Tibial nerve (tissue), 4 donors: Measurements from ENCODE around the gene UBE2G2. TPM values are rescaled to one million over a fixed set of nuclear protein-coding genes. Genes with fewer than 3 reads are reported as not detected.

Experiments
- DNase-seq, 2 donors: peaks; one replicate each; pipeline ENCODE4 v3.0.0-alpha.2; 2019; ENCODE audit warnings: low spot score in 2 of 2
- H3K27ac ChIP-seq, 4 donors: fragments of 200-600 bp; sonication (generic) in 3 of 4; one replicate each; pipeline ENCODE4 v1.5.1; 2017 to 2019; ENCODE audit warnings: mild to moderate bottlenecking in 1 of 4
- H3K27me3 ChIP-seq, 2 donors: fragments of 200-600 bp; sonication (generic) in 1 of 2; one replicate each; pipeline versions ENCODE4 v1.5.1 to v1.6.0; 2017 to 2019
- H3K36me3 ChIP-seq, 3 donors: fragments of 200-600 bp; sonication (generic); one replicate each; pipeline ENCODE4 v1.5.1; 2018 to 2019
- H3K4me1 ChIP-seq, 4 donors: fragments of 200-600 bp; sonication (generic) in 3 of 4; one replicate each; pipeline ENCODE4 v1.5.1; 2017 to 2019
- H3K4me3 ChIP-seq, 4 donors: fragments of 200-600 bp; sonication (generic) in 3 of 4; one replicate each; pipeline ENCODE4 v1.5.1; 2017 to 2019; ENCODE audit warnings: mild to moderate bottlenecking in 1 of 4, moderate library complexity in 1 of 4
- H3K9me3 ChIP-seq, 4 donors: fragments of 200-600 bp; sonication (generic) in 3 of 4; one replicate each; pipeline ENCODE4 v1.5.1; 2017 to 2019
- EP300 ChIP-seq, 2 donors: sonication (generic); formaldehyde crosslinking; IDR thresholded peaks; one replicate each; pipeline ENCODE4 v1.6.1; 2017; ENCODE audit warnings: antibody characterized with exemption in 2 of 2, mild to moderate bottlenecking in 1 of 2
- POLR2A ChIP-seq, 2 donors: fragments of 450-650 bp; IDR thresholded peaks; one replicate each; pipeline ENCODE4 v1.6.1; 2017; ENCODE audit warnings: antibody characterized with exemption in 2 of 2, mild to moderate bottlenecking in 2 of 2, moderate library complexity in 2 of 2
- WGBS, 2 donors: methylation state at CpG; one replicate each; pipeline ENCODE4 v1.1.5; 2018; 5-methylcytosine and 5-hydroxymethylcytosine counted together
- total RNA-seq, 4 donors: library from RNA; depleted of rRNA; stranded (reverse); fragments of >200 nt; gene quantifications; one replicate each; pipeline ENCODE4 v1.1.0, GENCODE V29; 2016
- TF ChIP-seq, protein P1 (sequence below), 5 experiments: fragments of 200-600 bp in 3 of 5; fragments of 450-650 bp in 2 of 5; sonication (generic) in 3 of 5; IDR thresholded peaks; one replicate each; pipeline ENCODE4 v1.5.1; 2016 to 2019; ENCODE audit warnings: antibody characterized with exemption in 5 of 5, mild to moderate bottlenecking in 3 of 5, moderate library complexity in 2 of 5

UBE2G2 gene
- total RNA-seq, 4 donors from 2014 or later, result 89.4 to 165 (median 99.3) TPM

GRCh38 chr21:44838951-44839350 is 37.3 kb upstream of the UBE2G2 start:
- no peak overlapping the region for H3K27ac ChIP-seq
- DNase-seq, result no peak
- 75 to 80% methylated on average over 9 of the region's 9 CpGs for WGBS, 2 donors

DNA sequence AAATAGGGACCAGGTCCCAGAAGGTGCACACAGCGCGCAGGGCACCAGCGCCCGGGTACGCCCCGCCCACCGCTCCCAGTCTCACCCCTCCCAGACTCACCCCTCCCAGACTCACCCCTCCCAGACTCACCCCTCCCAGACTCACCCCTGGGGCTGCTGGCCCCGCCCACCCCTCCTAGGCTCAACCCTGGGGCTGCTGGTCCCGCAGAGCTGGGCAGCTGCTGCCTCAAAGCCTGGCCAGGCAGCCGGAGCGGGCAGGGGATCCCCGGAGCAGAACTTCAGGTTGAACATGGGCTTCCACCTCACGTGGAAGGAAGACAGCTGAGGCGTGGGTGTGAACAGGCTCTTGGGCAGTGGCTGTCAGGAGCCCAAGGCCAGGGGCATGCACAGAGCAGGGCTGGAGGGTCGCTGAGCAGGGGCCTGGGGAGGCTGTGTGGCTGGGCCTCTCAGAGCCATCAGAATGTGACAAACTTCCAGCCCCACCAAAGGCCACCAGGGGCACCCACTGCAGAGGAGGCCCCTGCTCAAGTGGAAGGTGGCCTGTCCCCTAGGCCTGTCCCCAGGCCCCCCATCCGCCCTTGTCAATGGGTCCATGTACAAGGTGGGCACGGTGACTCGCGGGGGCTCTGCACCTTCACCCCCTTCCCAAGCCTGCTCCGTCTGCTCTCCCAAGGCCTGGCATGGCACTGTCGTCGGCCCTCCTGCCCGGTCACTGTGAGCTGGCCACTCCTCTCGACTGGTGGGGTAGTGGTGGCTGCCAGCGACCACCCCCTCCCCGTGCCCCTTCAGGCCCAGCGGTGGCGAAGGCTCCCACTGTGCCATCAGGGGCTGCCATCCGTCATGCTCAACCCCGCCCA is 36.6 kb upstream of the UBE2G2 start:
- Histone ChIP-seq H3K27me3 (peaks cover 0 to 13% of the 10 kb centered on the region in 2 donors), H3K27ac (no peak overlapping the region), H3K4me1 (peaks cover 0 to 5% (median 0%) of the 10 kb centered on the region in 4 donors), H3K4me3 (no peak overlapping the region), H3K36me3 (no peaks in the 10 kb centered on the region), H3K9me3 (no peaks in the 10 kb centered on the region)
- WGBS, 2 donors, result 82 to 87% methylated on average over 28 to 29 of the region's 30 CpGs
- no peak for TF ChIP-seq POLR2A (IDR thresholded peaks at IDR 0.05)
- no peak for TF ChIP-seq EP300 (IDR thresholded peaks at IDR 0.05)
- TF ChIP-seq, protein P1, sequence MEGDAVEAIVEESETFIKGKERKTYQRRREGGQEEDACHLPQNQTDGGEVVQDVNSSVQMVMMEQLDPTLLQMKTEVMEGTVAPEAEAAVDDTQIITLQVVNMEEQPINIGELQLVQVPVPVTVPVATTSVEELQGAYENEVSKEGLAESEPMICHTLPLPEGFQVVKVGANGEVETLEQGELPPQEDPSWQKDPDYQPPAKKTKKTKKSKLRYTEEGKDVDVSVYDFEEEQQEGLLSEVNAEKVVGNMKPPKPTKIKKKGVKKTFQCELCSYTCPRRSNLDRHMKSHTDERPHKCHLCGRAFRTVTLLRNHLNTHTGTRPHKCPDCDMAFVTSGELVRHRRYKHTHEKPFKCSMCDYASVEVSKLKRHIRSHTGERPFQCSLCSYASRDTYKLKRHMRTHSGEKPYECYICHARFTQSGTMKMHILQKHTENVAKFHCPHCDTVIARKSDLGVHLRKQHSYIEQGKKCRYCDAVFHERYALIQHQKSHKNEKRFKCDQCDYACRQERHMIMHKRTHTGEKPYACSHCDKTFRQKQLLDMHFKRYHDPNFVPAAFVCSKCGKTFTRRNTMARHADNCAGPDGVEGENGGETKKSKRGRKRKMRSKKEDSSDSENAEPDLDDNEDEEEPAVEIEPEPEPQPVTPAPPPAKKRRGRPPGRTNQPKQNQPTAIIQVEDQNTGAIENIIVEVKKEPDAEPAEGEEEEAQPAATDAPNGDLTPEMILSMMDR (IDR thresholded peaks at IDR 0.05), result no peak
- no peak for DNase-seq

More at GRCh38 chr21:44838951-44839350, 37.3 kb upstream of the UBE2G2 start:
- TF ChIP-seq POLR2A (IDR thresholded peaks at IDR 0.05) (no peak), EP300 (IDR thresholded peaks at IDR 0.05) (no peak)
- H3K4me1 ChIP-seq, result peaks cover 0 to 5% (median 0%) of the 10 kb centered on the region in 4 donors
- no peaks in the 10 kb centered on the region for H3K36me3 ChIP-seq
- no peak overlapping the region for H3K4me3 ChIP-seq
- no peaks in the 10 kb centered on the region for H3K9me3 ChIP-seq
- peaks cover 0 to 13% of the 10 kb centered on the region in 2 donors for H3K27me3 ChIP-seq

- Histone ChIP-seq H3K27ac (no peak overlapping the region), H3K9me3 (no peaks in the 10 kb centered on the region), H3K27me3 (peaks cover 0 to 5% of the 10 kb centered on the region in 2 donors), H3K36me3 (no peaks in the 10 kb centered on the region), H3K4me1 (peaks cover 0 to 5% (median 0%) of the 10 kb centered on the region in 4 donors), H3K4me3 (no peak overlapping the region)
- 83 to 84% methylated on average over 9 to 13 of the region's 13 CpGs for WGBS, 2 donors
- TF ChIP-seq, protein P1 (IDR thresholded peaks at IDR 0.05), result no peak
- TF ChIP-seq POLR2A (IDR thresholded peaks at IDR 0.05) (no peak), EP300 (IDR thresholded peaks at IDR 0.05) (no peak)
- DNase-seq, result no peak
These were observed 35.9 kb upstream of the UBE2G2 start for GRCh38 chr21:44837537-44837936.

GRCh38 chr21:44836666-44837471 is 35.2 kb upstream of the UBE2G2 start:
- Histone ChIP-seq H3K4me3 (no peak overlapping the region), H3K9me3 (no peaks in the 10 kb centered on the region), H3K36me3 (no peaks in the 10 kb centered on the region), H3K27me3 (no peaks in the 10 kb centered on the region), H3K4me1 (peaks cover 0 to 5% (median 0%) of the 10 kb centered on the region in 4 donors), H3K27ac (no peak overlapping the region)
- no peak for TF ChIP-seq EP300 (IDR thresholded peaks at IDR 0.05)
- TF ChIP-seq POLR2A (IDR thresholded peaks at IDR 0.05), result no peak
- TF ChIP-seq, protein P1 (IDR thresholded peaks at IDR 0.05), result no peak
- no peak for DNase-seq
- 63 to 64% methylated on average over 14 to 29 of the region's 37 CpGs for WGBS, 2 donors

GRCh38 chr21:44836349-44836665 is 34.7 kb upstream of the UBE2G2 start:
- DNase-seq, result no peak
- Histone ChIP-seq H3K4me1 (peaks cover 0 to 5% (median 0%) of the 10 kb centered on the region in 4 donors), H3K27me3 (no peaks in the 10 kb centered on the region), H3K9me3 (no peaks in the 10 kb centered on the region), H3K36me3 (no peaks in the 10 kb centered on the region), H3K4me3 (no peak overlapping the region), H3K27ac (no peak overlapping the region)
- no CpG with 5 or more reads among the region's 3 CpGs for WGBS, 2 donors
- no peak for TF ChIP-seq POLR2A (IDR thresholded peaks at IDR 0.05)
- TF ChIP-seq, protein P1 (IDR thresholded peaks at IDR 0.05), result no peak
- no peak for TF ChIP-seq EP300 (IDR thresholded peaks at IDR 0.05)
